Loucy (cell line): ENCODE results near the gene STX8.

Source experiments
- EZH2phosphoT487 ChIP-seq: fragments of 200-600 bp; IDR thresholded peaks from 2 replicates; pipeline ENCODE4 v1.6.1; 2018; ENCODE audit warnings: antibody characterized with exemption, mild to moderate bottlenecking, moderate library complexity, borderline replicate concordance
- TF ChIP-seq, protein P1 (sequence below): fragments of 200-600 bp; sonication (generic); conservative IDR thresholded peaks from 2 replicates; pipeline ENCODE4 v1.5.1; 2014; ENCODE audit warnings: mild to moderate bottlenecking, antibody characterized with exemption, low read length

DNA sequence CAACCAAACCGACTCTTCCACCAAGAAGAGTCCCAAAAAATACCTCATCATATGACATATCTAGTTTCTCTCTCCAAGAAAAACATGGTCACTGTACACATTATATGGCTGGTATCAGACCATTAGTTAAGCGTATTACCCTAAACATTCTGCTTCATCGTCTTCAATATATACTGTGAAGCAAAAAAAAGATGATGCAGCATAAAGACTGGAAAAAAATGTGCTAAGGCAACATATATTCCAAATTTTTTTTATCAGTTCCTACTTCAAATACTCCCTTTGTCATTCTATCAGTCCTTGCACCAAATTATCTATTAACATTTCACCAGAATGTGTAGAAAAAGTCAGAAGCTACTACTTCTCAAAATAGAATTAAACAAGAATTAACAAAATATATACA, 42.9 kb downstream of the STX8 start:
- TF ChIP-seq, protein P1, sequence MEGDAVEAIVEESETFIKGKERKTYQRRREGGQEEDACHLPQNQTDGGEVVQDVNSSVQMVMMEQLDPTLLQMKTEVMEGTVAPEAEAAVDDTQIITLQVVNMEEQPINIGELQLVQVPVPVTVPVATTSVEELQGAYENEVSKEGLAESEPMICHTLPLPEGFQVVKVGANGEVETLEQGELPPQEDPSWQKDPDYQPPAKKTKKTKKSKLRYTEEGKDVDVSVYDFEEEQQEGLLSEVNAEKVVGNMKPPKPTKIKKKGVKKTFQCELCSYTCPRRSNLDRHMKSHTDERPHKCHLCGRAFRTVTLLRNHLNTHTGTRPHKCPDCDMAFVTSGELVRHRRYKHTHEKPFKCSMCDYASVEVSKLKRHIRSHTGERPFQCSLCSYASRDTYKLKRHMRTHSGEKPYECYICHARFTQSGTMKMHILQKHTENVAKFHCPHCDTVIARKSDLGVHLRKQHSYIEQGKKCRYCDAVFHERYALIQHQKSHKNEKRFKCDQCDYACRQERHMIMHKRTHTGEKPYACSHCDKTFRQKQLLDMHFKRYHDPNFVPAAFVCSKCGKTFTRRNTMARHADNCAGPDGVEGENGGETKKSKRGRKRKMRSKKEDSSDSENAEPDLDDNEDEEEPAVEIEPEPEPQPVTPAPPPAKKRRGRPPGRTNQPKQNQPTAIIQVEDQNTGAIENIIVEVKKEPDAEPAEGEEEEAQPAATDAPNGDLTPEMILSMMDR, result no peak
- no peak for TF ChIP-seq EZH2phosphoT487
